ENCODE data around the gene FRMD5.
"Not testable (repeated sequence)": the region's sequence is repeated elsewhere in the genome, so short reads cannot be mapped to it uniquely, and the experiment has no call there.

Gene FRMD5

GRCh38 chr15:43872416-43873020, 322.6 kb downstream of the FRMD5 start:
- peak; percentile 62 for ATAC-seq

GRCh38 chr15:43871835-43872234, 323.2 kb downstream of the FRMD5 start:
- H3K27ac Mint-ChIP-seq, result no peak overlapping the region
- H3K9me3 Mint-ChIP-seq, result no peaks in the 10 kb centered on the region
- no peaks in the 10 kb centered on the region for H3K4me1 Mint-ChIP-seq
- no peak overlapping the region for H3K4me3 Mint-ChIP-seq
- DNase-seq (no peak), ATAC-seq (no peak)
- H3K36me3 Mint-ChIP-seq (ENCODE audit: low read depth), result peaks cover 56% of the 10 kb centered on the region
- no peaks in the 10 kb centered on the region for H3K27me3 Mint-ChIP-seq

More at GRCh38 chr15:43872416-43873020, 322.6 kb downstream of the FRMD5 start:
- Mint-ChIP-seq H3K27me3 (no peaks in the 10 kb centered on the region), H3K4me1 (no peaks in the 10 kb centered on the region), H3K4me3 (no peak overlapping the region), H3K27ac (no peak overlapping the region), H3K9me3 (no peaks in the 10 kb centered on the region), H3K36me3 (ENCODE audit: low read depth) (peaks cover 50% of the 10 kb centered on the region)
- no peak for DNase-seq

- Mint-ChIP-seq H3K27ac (no peak overlapping the region), H3K4me1 (no peaks in the 10 kb centered on the region), H3K27me3 (no peaks in the 10 kb centered on the region), H3K9me3 (no peaks in the 10 kb centered on the region), H3K36me3 (ENCODE audit: low read depth) (peaks cover 55% of the 10 kb centered on the region), H3K4me3 (no peak overlapping the region)
- DNase-seq, result no peak
- no peak for ATAC-seq
Measured at GRCh38 chr15:43868406-43868805, 326.7 kb downstream of the FRMD5 start.

GRCh38 chr15:43867096-43867495, 328.0 kb downstream of the FRMD5 start:
- H3K36me3 Mint-ChIP-seq (ENCODE audit: low read depth), result peaks cover 49% of the 10 kb centered on the region
- H3K27ac Mint-ChIP-seq, result no peak overlapping the region
- DNase-seq (no peak), ATAC-seq (no peak)
- H3K27me3 Mint-ChIP-seq, result no peaks in the 10 kb centered on the region
- H3K9me3 Mint-ChIP-seq, result no peaks in the 10 kb centered on the region
- no peaks in the 10 kb centered on the region for H3K4me1 Mint-ChIP-seq
- no peak overlapping the region for H3K4me3 Mint-ChIP-seq

- not testable (repeated sequence) for H3K4me1 Mint-ChIP-seq, ATAC-seq, H3K27ac Mint-ChIP-seq, DNase-seq, H3K27me3 Mint-ChIP-seq, H3K4me3 Mint-ChIP-seq, H3K9me3 Mint-ChIP-seq
- H3K36me3 Mint-ChIP-seq (ENCODE audit: low read depth), result peaks cover 46% of the 10 kb centered on the region
Measured at GRCh38 chr15:43866636-43867035, 328.4 kb downstream of the FRMD5 start.

- no peaks in the 10 kb centered on the region for H3K27me3 Mint-ChIP-seq
- peaks cover 54% of the 10 kb centered on the region for H3K36me3 Mint-ChIP-seq (ENCODE audit: low read depth)
- no peak for ATAC-seq
- H3K4me3 Mint-ChIP-seq, result no peak overlapping the region
- H3K9me3 Mint-ChIP-seq, result no peaks in the 10 kb centered on the region
- DNase-seq, result no peak
- no peak overlapping the region for H3K27ac Mint-ChIP-seq
- H3K4me1 Mint-ChIP-seq, result peaks cover 3% of the 10 kb centered on the region
Measured at GRCh38 chr15:43859546-43859945, 335.5 kb downstream of the FRMD5 start.

- ATAC-seq (no peak), DNase-seq (no peak)
- H3K4me3 Mint-ChIP-seq, result no peak overlapping the region
- H3K27me3 Mint-ChIP-seq, result no peaks in the 10 kb centered on the region
- no peaks in the 10 kb centered on the region for H3K9me3 Mint-ChIP-seq
- H3K36me3 Mint-ChIP-seq (ENCODE audit: low read depth), result peaks cover 62% of the 10 kb centered on the region
- peaks cover 6% of the 10 kb centered on the region for H3K4me1 Mint-ChIP-seq
- H3K27ac Mint-ChIP-seq, result no peak overlapping the region
Measured at GRCh38 chr15:43854801-43855200, 340.3 kb downstream of the FRMD5 start.

- Mint-ChIP-seq H3K4me3 (no peak overlapping the region), H3K9me3 (no peaks in the 10 kb centered on the region), H3K27ac (no peak overlapping the region), H3K4me1 (peaks cover 6% of the 10 kb centered on the region), H3K36me3 (ENCODE audit: low read depth) (peaks cover 52% of the 10 kb centered on the region), H3K27me3 (no peaks in the 10 kb centered on the region)
- ATAC-seq (no peak), DNase-seq (no peak)
Measured at GRCh38 chr15:43852607-43853006, 342.5 kb downstream of the FRMD5 start.

- Mint-ChIP-seq H3K9me3 (no peaks in the 10 kb centered on the region), H3K36me3 (ENCODE audit: low read depth) (peaks cover 48% of the 10 kb centered on the region), H3K27ac (no peak overlapping the region)
Measured at GRCh38 chr15:43851251-43851650, 343.8 kb downstream of the FRMD5 start.

GRCh38 chr15:43845421-43845820, 349.6 kb downstream of the FRMD5 start:
- H3K36me3 Mint-ChIP-seq (ENCODE audit: low read depth), result peaks cover 44% of the 10 kb centered on the region
- H3K4me1 Mint-ChIP-seq, result no peaks in the 10 kb centered on the region
- H3K9me3 Mint-ChIP-seq, result no peaks in the 10 kb centered on the region
- H3K27me3 Mint-ChIP-seq, result no peaks in the 10 kb centered on the region
- ATAC-seq, result no peak
- no peak overlapping the region for H3K4me3 Mint-ChIP-seq
- DNase-seq, result no peak
- H3K27ac Mint-ChIP-seq, result no peak overlapping the region

More at GRCh38 chr15:43851251-43851650, 343.8 kb downstream of the FRMD5 start:
- peaks cover 6% of the 10 kb centered on the region for H3K4me1 Mint-ChIP-seq
- H3K4me3 Mint-ChIP-seq, result no peak overlapping the region
- no peak for DNase-seq
- H3K27me3 Mint-ChIP-seq, result no peaks in the 10 kb centered on the region
- no peak for ATAC-seq

GRCh38 chr15:43832485-43832884, 362.6 kb downstream of the FRMD5 start:
- H3K9me3 Mint-ChIP-seq, ATAC-seq, H3K4me3 Mint-ChIP-seq, H3K27ac Mint-ChIP-seq, H3K27me3 Mint-ChIP-seq, DNase-seq: not testable (repeated sequence)
- H3K4me1 Mint-ChIP-seq, result peaks cover 34% of the 10 kb centered on the region
- peaks cover 55% of the 10 kb centered on the region for H3K36me3 Mint-ChIP-seq (ENCODE audit: low read depth)

GRCh38 chr15:43831519-43832052, 363.5 kb downstream of the FRMD5 start:
- Mint-ChIP-seq H3K4me1 (peaks cover 40% of the 10 kb centered on the region), H3K36me3 (ENCODE audit: low read depth) (peaks cover 53% of the 10 kb centered on the region)

GRCh38 chr15:43830691-43831275, 364.3 kb downstream of the FRMD5 start:
- H3K9me3 Mint-ChIP-seq, H3K27me3 Mint-ChIP-seq, H3K4me3 Mint-ChIP-seq: not testable (repeated sequence)

More at GRCh38 chr15:43831519-43832052, 363.5 kb downstream of the FRMD5 start:
- H3K27ac Mint-ChIP-seq, H3K27me3 Mint-ChIP-seq, H3K9me3 Mint-ChIP-seq, DNase-seq, H3K4me3 Mint-ChIP-seq, ATAC-seq: not testable (repeated sequence)

GRCh38 chr15:43829951-43830540, 365.0 kb downstream of the FRMD5 start:
- Mint-ChIP-seq H3K27ac (peak overlapping the region; percentile 27), H3K4me1 (peaks cover 55% of the 10 kb centered on the region), H3K36me3 (ENCODE audit: low read depth) (peaks cover 42% of the 10 kb centered on the region), H3K4me3 (peak overlapping the region; percentile 26)
- H3K9me3 Mint-ChIP-seq, H3K27me3 Mint-ChIP-seq, ATAC-seq, DNase-seq: not testable (repeated sequence)

More at GRCh38 chr15:43830691-43831275, 364.3 kb downstream of the FRMD5 start:
- DNase-seq, ATAC-seq, H3K27ac Mint-ChIP-seq: not testable (repeated sequence)
- H3K36me3 Mint-ChIP-seq (ENCODE audit: low read depth), result peaks cover 45% of the 10 kb centered on the region
- peaks cover 48% of the 10 kb centered on the region for H3K4me1 Mint-ChIP-seq

Data from activated naive CD8-positive, alpha-beta T cell treated with anti-CD3 and anti-CD28 coated beads, Interleukin-2, amount 50 U/mL, for 24 hours (primary cell).